HepG2 (cell line): ENCODE results near the gene SIT1. TPM values are rescaled to one million over a fixed set of nuclear protein-coding genes. Genes with fewer than 3 reads are reported as not detected.

Experiments used
- ATAC-seq: fragments of 200-7000 bp; cut with Tn5 transposase; 3 replicates; pipeline ENCODE4 v1.9.1; 2020; ENCODE audit warnings: mild to moderate bottlenecking, moderate library complexity
- BruUV-seq: library from RNA; stranded (reverse); fragments of 400-500 nt; replicated peaks from 2 replicates; lab custom pipeline; 2021; lab: Mats Ljungman, UMichigan
- CTCF ChIA-PET: fragments of 300-600 bp; formaldehyde crosslinking; extraction: SDS; loops from one replicate; lab custom pipeline; 2021; ENCODE audit warnings: low total read pairs, inconsistent platforms, low intra/inter-chr PET ratio; lab: Yijun Ruan, JAX
- POLR2A ChIA-PET: fragments of 350-600 bp; sonication (Branson Sonifier 250); formaldehyde crosslinking; loops from one replicate; lab custom pipeline; 2020; ENCODE audit warnings: antibody characterized with exemption, inconsistent platforms; lab: Yijun Ruan, JAX
- DNase-seq: peaks from one replicate; pipeline ENCODE4 v3.0.0-alpha.2; 2015; ENCODE audit warnings: low spot score
- FAIRE-seq: peaks from 3 replicates; lab custom pipeline; 2011; peaks lifted over from hg19 to GRCh38; lab: Jason Lieb, UNC
- H2AFZ ChIP-seq: one replicate; pipeline ENCODE4 v1.6.1; 2011; ENCODE audit warnings: low read length, inconsistent platforms
- H3K27ac ChIP-seq: fragments of 300-600 bp; 3 replicates; pipeline ENCODE4 v1.8.0; 2011; ENCODE audit warnings: mixed run types, mild to moderate bottlenecking, mixed read lengths, low read length, inconsistent platforms; ENCODE audit not compliant: insufficient read depth; ENCODE audit errors: extremely low read length
- H3K27me3 ChIP-seq, 2 experiments: fragments of 200-600 bp in 1 of 2; 2 replicates in 1 of 2; 3 replicates in 1 of 2; pipeline versions ENCODE4 v1.6.0 to v1.8.0; 2011; ENCODE audit warnings: low read length in 2 of 2, mild to moderate bottlenecking in 2 of 2, moderate library complexity in 2 of 2, inconsistent platforms in 1 of 2; ENCODE audit not compliant: insufficient read depth in 2 of 2, control insufficient read depth in 1 of 2
- H3K36me3 ChIP-seq, 2 experiments: fragments of 200-600 bp in 1 of 2; replicated peaks in 1 of 2; 2 replicates in 1 of 2; 3 replicates in 1 of 2; pipeline versions ENCODE4 v1.5.1 to v1.8.0; 2011; ENCODE audit warnings: low read length in 2 of 2, inconsistent platforms in 1 of 2; ENCODE audit not compliant: insufficient read depth in 2 of 2, control insufficient read depth in 1 of 2
- H3K4me1 ChIP-seq: 2 replicates; pipeline ENCODE4 v1.5.1; 2012; ENCODE audit warnings: low read length, inconsistent platforms; ENCODE audit not compliant: insufficient read depth
- H3K4me2 ChIP-seq: 2 replicates; pipeline ENCODE4 v1.6.0; 2011; ENCODE audit warnings: low read depth, low read length, inconsistent platforms
- H3K4me3 ChIP-seq, 3 experiments: fragments of 200-600 bp in 1 of 3; sonication (generic), shearing (Covaris generic) in 1 of 3; replicated peaks in 1 of 3; 2 replicates each; pipeline ENCODE4 v1.5.1; 2011 to 2016; ENCODE audit warnings: low read length in 3 of 3, inconsistent platforms in 2 of 3, low read depth in 2 of 3, mild to moderate bottlenecking in 2 of 3, control low read depth in 1 of 3, mixed read lengths in 1 of 3; ENCODE audit not compliant: insufficient read depth in 1 of 3
- H3K79me2 ChIP-seq: one replicate; pipeline ENCODE4 v1.6.1; 2011; ENCODE audit warnings: low read length, inconsistent platforms; ENCODE audit not compliant: insufficient read depth
- H3K9ac ChIP-seq: 2 replicates; pipeline ENCODE4 v1.6.0; 2011; ENCODE audit warnings: mild to moderate bottlenecking, low read depth, low read length, inconsistent platforms; ENCODE audit not compliant: insufficient read depth
- H3K9me3 ChIP-seq: 2 replicates; pipeline ENCODE4 v1.5.1; 2012; ENCODE audit warnings: mild to moderate bottlenecking, low read length
- H4K20me1 ChIP-seq: 2 replicates; pipeline ENCODE4 v1.6.0; 2011; ENCODE audit warnings: inconsistent platforms, mild to moderate bottlenecking, low read length, moderate library complexity; ENCODE audit not compliant: insufficient read depth
- FOXM1 ChIP-seq: sonication (generic); formaldehyde crosslinking; IDR thresholded peaks from 2 replicates; pipeline ENCODE4 v1.5.0; 2020; ENCODE audit warnings: missing genetic modification reagents
- HNRNPL ChIP-seq: fragments of 200-400 bp; formaldehyde crosslinking; IDR thresholded peaks from 2 replicates; pipeline ENCODE4 v1.6.1; 2017; ENCODE audit warnings: mild to moderate bottlenecking, low read depth, low read length
- ISX ChIP-seq: sonication (generic); formaldehyde crosslinking; conservative IDR thresholded peaks from 2 replicates; pipeline ENCODE4 v1.5.0; 2020; ENCODE audit warnings: missing genetic modification reagents
- ZNF550 ChIP-seq: sonication (generic); formaldehyde crosslinking; IDR thresholded peaks from 2 replicates; pipeline ENCODE4 v1.4.0; 2020; ENCODE audit warnings: mild to moderate bottlenecking, missing genetic modification reagents, borderline replicate concordance
- ZNF766 ChIP-seq: sonication (generic); formaldehyde crosslinking; IDR thresholded peaks from 2 replicates; pipeline ENCODE4 v1.5.0; 2020; ENCODE audit warnings: missing genetic modification reagents, borderline replicate concordance
- WGBS: methylation state at CpG from one replicate; pipeline ENCODE4 v1.1.6; 2017; ENCODE audit warnings: low lambda C conversion rate; 5-methylcytosine and 5-hydroxymethylcytosine counted together
- in situ Hi-C: cut with HindIII; loops from 2 replicates; pipeline ENCODE4 v1.10.0; 2017; ENCODE audit warnings: low pct_unique_long_range_greater_than_20kb; ENCODE audit not compliant: extremely low pct_ligation_motif_present
- intact Hi-C: fragments of 100-400 bp; cut with micrococcal nuclease; formaldehyde crosslinking; loops from one replicate; pipeline ENCODE4 v1.10.0; 2022; ENCODE audit not compliant: unreplicated experiment
- polyA plus RNA-seq, 8 experiments: library from polyadenylated mRNA; depleted of rRNA in 3 of 8; stranded (reverse) in 7 of 8; unstranded in 1 of 8; fragments of >200 nt; fragmentation: Illumina TruSeq in 4 of 8; extraction: Trizol in 4 of 8; gene quantifications; 2 replicates each; pipeline versions ENCODE4 v1.2.1 to v1.2.3, GENCODE V29; 2011 to 2016; ENCODE audit warnings: low read depth in 4 of 8, missing spikeins in 1 of 8, mixed read lengths in 1 of 8; ENCODE audit not compliant: insufficient read depth in 1 of 8
- total RNA-seq, 5 experiments: library from RNA; depleted of rRNA; stranded (reverse); fragments of >200 nt; fragmentation: Illumina TruSeq; extraction: Trizol; gene quantifications; 2 replicates each; pipeline ENCODE4 v1.2.3, GENCODE V29; 2016; ENCODE audit warnings: low read depth in 1 of 5
- TF ChIP-seq, protein P1 (sequence below): sonication (generic); formaldehyde crosslinking; IDR thresholded peaks from 2 replicates; pipeline ENCODE4 v1.8.1; 2023; ENCODE audit warnings: mild to moderate bottlenecking, moderate library complexity, missing genetic modification reagents
- TF ChIP-seq, protein P2 (sequence below): sonication (generic); formaldehyde crosslinking; IDR thresholded peaks from 2 replicates; pipeline ENCODE4 v1.4.0; 2020; ENCODE audit warnings: missing genetic modification reagents

SIT1 gene
- total and polyA plus RNA-seq, 2 of the 13 experiments (the other 11 are each of a cell fraction or from before 2014, with no cell fraction given) = 0.09 to 6.7 TPM

DNA sequence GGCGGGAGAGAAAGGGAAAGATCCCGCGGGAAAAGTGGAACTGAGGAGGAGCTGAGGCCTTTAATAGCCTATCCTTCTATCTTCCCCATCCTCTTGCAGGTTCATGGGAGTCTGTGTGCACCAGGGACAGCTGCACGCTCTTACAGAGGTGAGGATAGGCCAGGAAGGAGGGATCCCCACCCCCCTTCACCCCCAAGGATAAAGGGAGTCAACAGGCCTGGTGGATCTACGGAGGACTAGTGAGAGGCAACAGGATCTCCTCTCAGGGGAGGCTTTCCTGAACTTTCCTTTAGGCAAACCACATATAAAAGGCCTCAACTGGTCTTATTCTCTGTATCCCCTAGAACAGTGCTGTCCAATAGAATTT lies 44.6 kb downstream of the SIT1 start:
- no peak for DNase-seq
- peak overlapping the region; percentile 88 for H3K4me2 ChIP-seq
- H3K9me3 ChIP-seq = no peaks in the 10 kb centered on the region
- 0% methylated on average over 4 of the region's 5 CpGs for WGBS
- BruUV-seq = TSS peak; percentile 55
- peak overlapping the region; percentile 73 for H3K9ac ChIP-seq
- no peaks in the 10 kb centered on the region; a peak in 2 of 5 replicates for H3K27me3 ChIP-seq
- H2AFZ ChIP-seq = no peak overlapping the region
- in situ Hi-C loops (no loop called here), intact Hi-C loops (no loop called here)
- peaks cover 28% of the 10 kb centered on the region for H3K4me1 ChIP-seq
- no peak for FAIRE-seq
- peaks cover 4% of the 10 kb centered on the region for H3K79me2 ChIP-seq
- ChIA-PET POLR2A (no interaction called here), CTCF (no interaction called here)
- ATAC-seq = no peak
- TF ChIP-seq FOXM1 (CRISPR knock-in tag) = no peak
- TF ChIP-seq, protein P1, sequence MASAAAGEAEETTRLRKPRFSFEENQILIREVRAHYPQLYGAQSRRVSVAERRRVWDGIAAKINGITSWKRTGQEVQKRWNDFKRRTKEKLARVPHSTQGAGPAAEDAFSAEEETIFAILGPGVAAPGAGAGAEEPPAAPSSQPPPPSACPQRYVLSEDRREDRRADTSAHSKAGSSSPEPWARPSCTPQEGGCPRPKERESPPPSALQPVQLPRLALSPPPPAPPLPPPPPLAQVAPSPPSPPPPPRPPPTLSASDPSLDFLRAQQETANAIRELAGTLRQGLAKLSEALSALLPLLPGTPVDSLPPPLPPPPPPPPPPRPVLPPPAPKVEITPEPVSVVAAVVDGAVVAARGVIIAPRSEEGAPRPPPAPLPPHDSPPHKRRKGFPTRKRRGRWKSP (CRISPR knock-in tag) = 0 out of 2 replicates have a peak, but pooled peaks have one; percentile 8
- H3K4me3 ChIP-seq = peak overlapping the region; percentile 63 to 90 (median 69)
- H3K36me3 ChIP-seq = peaks cover 3 to 14% of the 10 kb centered on the region in 2 experiments; a peak in 3 of 5 replicates
- peak overlapping the region; percentile 13 for H3K27ac ChIP-seq
- H4K20me1 ChIP-seq = no peaks in the 10 kb centered on the region; the same call in 1 of the 2 replicates

DNA sequence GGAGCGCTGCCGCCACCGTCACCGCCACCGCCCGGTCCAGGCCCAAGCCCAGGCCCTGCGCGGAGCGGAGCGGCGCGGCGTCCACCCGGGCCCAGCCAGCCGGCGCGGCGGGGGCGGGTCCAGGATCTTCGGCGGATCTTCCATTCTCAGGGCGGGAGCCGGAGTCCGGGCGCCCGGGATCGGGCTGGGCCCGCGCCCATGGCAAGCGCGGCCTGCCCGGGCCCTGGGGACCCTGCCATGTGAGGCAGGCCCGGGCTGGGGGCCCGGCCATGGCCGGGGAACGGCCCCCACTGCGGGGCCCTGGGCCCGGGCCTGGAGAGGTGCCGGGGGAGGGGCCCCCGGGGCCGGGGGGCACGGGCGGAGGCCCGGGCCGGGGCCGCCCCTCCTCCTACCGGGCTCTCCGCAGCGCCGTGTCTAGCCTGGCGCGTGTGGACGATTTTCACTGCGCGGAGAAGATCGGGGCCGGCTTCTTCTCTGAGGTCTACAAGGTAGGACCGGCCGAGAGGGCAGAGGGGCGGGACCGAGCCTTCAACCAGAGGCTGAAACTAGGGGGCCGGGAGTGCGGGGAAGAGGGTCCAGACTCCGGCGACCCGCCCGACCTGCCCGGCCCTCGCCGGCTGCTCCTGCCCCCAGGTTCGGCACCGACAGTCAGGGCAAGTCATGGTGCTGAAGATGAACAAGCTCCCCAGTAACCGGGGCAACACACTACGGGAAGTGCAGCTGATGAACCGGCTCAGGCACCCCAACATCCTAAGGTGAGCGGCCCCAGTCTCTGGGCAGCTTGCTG lies 45.2 kb downstream of the SIT1 start:
- no TSS peak for BruUV-seq
- intact Hi-C loops = no loop called here
- TF ChIP-seq HNRNPL (no peak), ZNF550 (CRISPR knock-in tag) (0 out of 2 replicates have a peak, but pooled peaks have one; percentile 72), ZNF766 (CRISPR knock-in tag) (0 out of 2 replicates have a peak, but pooled peaks have one; percentile 22), ISX (CRISPR knock-in tag) (0 out of 2 replicates have a peak, but pooled peaks have one; percentile 1)
- TF ChIP-seq, protein P1 (CRISPR knock-in tag) = 0 out of 2 replicates have a peak, but pooled peaks have one; percentile 41
- TF ChIP-seq, protein P2, sequence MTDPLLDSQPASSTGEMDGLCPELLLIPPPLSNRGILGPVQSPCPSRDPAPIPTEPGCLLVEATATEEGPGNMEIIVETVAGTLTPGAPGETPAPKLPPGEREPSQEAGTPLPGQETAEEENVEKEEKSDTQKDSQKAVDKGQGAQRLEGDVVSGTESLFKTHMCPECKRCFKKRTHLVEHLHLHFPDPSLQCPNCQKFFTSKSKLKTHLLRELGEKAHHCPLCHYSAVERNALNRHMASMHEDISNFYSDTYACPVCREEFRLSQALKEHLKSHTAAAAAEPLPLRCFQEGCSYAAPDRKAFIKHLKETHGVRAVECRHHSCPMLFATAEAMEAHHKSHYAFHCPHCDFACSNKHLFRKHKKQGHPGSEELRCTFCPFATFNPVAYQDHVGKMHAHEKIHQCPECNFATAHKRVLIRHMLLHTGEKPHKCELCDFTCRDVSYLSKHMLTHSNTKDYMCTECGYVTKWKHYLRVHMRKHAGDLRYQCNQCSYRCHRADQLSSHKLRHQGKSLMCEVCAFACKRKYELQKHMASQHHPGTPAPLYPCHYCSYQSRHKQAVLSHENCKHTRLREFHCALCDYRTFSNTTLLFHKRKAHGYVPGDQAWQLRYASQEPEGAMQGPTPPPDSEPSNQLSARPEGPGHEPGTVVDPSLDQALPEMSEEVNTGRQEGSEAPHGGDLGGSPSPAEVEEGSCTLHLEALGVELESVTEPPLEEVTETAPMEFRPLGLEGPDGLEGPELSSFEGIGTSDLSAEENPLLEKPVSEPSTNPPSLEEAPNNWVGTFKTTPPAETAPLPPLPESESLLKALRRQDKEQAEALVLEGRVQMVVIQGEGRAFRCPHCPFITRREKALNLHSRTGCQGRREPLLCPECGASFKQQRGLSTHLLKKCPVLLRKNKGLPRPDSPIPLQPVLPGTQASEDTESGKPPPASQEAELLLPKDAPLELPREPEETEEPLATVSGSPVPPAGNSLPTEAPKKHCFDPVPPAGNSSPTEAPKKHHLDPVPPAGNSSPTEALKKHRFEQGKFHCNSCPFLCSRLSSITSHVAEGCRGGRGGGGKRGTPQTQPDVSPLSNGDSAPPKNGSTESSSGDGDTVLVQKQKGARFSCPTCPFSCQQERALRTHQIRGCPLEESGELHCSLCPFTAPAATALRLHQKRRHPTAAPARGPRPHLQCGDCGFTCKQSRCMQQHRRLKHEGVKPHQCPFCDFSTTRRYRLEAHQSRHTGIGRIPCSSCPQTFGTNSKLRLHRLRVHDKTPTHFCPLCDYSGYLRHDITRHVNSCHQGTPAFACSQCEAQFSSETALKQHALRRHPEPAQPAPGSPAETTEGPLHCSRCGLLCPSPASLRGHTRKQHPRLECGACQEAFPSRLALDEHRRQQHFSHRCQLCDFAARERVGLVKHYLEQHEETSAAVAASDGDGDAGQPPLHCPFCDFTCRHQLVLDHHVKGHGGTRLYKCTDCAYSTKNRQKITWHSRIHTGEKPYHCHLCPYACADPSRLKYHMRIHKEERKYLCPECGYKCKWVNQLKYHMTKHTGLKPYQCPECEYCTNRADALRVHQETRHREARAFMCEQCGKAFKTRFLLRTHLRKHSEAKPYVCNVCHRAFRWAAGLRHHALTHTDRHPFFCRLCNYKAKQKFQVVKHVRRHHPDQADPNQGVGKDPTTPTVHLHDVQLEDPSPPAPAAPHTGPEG = peak; percentile 6; the same call in 1 of the 2 replicates

More for the DNA sequence above, 45.2 kb downstream of the SIT1 start:
- ATAC-seq (peak; percentile 1; the same call in 1 of the 3 replicates), FAIRE-seq (no peak), DNase-seq (no peak)
- CTCF ChIA-PET = no interaction called here
- H3K27me3 ChIP-seq = no peaks in the 10 kb centered on the region; a peak in 2 of 5 replicates
- peak overlapping the region; percentile 73 for H3K9ac ChIP-seq
- H3K4me1 ChIP-seq = peaks cover 28% of the 10 kb centered on the region
- peak overlapping the region; percentile 46 for H3K27ac ChIP-seq
- in situ Hi-C loops = no loop called here
- H3K36me3 ChIP-seq = peaks cover 3 to 14% of the 10 kb centered on the region in 2 experiments; a peak in 3 of 5 replicates
- peak overlapping the region; percentile 63 to 90 (median 69) for H3K4me3 ChIP-seq
- no peak overlapping the region for H2AFZ ChIP-seq
- H3K9me3 ChIP-seq = no peaks in the 10 kb centered on the region
- WGBS = 0% methylated on average over 16 of the region's 76 CpGs
- H3K4me2 ChIP-seq = peak overlapping the region; percentile 88
- no peaks in the 10 kb centered on the region; the same call in 1 of the 2 replicates for H4K20me1 ChIP-seq
- peaks cover 4% of the 10 kb centered on the region for H3K79me2 ChIP-seq
- POLR2A ChIA-PET = no interaction called here
